Measurements from ENCODE around the gene GRID1.

GRID1 gene

DNA sequence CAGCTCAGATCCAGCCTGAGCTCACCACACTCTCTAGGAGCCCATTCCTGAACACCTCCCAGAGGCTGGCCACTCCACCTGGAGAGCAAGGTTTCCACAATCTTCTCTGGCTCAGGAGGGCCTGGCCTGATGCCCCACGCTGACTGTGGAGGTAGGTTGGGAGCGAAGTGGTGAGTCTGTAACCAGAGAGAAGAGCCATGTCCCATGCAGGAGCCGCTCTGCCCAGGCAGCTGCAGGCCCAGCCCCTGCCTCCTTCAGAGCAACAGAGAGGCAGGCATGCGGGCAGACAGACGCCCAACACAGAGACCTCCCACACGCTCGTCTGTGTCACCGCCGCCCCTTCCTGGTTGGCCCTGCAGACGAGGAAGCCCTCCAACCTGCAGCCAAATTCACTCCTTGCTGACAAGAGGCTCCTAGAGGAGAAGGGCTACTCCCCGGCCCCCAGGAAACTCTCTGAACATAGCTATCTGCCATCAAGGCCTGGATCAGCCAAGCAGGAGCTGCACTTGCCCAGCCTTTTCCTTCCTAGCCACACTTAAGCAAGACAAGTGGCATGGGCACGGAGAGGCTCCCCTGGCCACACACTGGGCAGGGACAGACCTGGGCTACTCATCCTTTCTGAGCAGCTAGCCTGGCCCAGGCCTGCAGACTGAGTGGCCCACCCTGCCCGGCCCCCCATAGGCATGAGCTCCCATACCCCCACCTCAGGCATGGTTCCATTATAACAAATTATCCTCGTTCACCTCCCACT, 101.9 kb downstream of the GRID1 start:
- DNase-seq: no peak

DNA sequence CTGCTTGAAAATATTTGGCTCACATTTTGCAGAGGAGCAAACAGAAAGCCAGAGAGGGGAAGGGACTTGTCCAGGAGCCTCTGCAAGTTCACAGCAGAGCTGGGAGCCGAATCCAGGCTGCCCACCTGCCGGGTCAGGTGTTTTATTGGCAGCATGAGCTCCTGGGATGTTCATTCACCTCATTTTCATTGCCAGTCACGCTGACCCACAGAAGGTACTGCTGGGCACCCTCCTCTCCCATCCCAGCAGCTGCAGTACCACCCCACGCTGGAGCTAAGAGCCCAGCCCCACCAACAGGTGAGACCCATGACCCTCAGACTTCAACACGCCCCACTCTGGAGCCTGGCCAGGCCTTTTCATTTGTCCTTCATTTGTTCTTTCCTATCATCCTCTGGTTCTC, 102.7 kb downstream of the GRID1 start:
- no peak for DNase-seq

DNA sequence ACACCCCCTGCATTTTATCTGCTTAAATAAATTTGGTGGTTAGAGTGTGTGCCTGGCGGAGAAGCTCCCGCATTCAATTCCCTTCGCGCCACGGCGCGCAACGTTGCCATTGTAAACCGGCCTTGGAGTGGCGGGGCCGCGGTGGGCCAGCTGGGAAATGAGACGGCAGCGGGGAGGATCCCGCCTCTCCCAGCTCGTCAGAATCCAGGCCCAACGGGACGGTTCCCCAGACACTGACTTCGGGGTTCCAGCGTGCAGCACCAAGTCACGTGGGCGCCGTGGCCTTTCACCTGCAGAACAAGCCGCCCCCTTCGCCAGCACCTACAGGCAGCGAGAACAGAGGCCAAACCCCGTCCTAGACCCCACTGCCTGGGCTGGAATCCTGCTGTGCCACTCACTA, 103.4 kb downstream of the GRID1 start:
- DNase-seq: no peak

DNA sequence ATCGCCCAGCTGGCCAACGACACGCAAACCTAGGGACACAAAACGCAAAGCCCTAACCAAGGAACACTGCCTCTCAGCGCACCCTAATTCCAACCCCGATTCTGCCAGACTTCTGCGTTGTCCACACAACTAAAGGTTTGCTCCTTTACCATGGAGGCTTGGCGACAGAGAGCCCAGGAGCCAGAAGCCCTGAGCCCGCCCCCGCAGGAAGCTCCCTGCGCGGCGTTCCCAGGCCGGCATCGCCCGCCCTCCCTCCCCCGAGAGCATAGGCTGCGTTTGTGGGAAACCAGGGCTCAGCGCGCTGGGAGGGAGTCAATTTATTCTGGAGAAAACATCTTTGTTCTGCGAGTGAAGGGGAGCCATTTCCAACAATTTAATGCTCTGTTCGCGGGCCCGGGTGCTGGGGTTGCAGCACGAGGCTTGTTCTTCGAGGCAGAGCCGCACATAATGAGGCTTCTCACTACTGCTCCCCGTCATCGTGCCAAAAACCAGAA, 103.9 kb downstream of the GRID1 start:
- DNase-seq: no peak

GRCh38 chr10:86261941-86262687, 104.5 kb downstream of the GRID1 start:
- no peak for DNase-seq

- DNase-seq: no peak
Measured at GRCh38 chr10:86261470-86261869, 105.1 kb downstream of the GRID1 start.

DNA sequence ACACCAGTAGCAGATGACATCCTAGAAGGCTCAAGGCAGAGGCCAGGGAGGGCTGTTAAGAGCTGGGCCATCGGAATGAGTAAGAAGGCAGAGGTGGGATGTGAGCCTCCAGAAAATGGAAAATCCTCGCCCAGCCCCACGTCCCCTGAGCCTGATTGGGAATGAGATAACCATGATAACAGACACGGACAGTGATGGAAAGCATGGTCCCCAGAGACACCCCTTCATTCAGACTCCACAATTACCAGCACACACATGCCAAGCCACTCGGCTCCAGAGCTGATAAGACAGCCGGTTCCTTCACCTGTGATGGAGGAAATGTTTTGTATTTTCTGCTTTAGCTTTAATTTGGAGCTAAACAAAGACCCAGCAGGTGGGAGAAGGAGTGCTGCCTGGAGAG, 106.0 kb downstream of the GRID1 start:
- DNase-seq: no peak

DNA sequence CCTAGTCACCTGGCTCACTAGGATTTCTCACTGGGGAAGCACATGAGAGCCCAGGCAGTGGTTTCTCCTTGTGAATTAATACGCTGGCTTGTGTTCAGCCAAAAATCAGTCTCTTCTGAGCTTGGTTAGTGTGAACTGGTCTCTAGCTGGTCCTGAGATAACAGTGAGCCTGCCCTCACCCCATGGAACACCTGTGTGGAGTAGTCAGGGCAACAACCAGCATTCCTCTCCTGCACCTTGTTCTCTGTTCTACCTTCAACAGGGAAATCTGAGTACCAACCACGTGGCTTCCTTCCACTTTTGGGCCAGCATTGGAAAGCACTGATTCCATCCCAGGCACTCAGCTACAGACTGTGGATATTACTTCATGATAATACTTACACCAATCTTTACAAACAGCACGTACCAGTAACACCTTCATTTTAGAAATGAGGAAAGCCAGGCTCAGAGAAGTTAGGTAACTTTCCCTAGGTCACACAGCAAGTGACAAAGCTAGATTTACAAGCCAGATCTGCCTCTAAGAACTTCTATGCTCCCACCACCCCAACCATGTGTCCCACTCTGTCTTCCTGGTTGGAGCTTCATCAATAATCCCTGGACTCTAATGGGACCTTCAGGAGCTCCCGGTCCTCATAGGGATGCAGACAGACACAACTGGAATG, 106.6 kb downstream of the GRID1 start:
- DNase-seq: no peak

DNA sequence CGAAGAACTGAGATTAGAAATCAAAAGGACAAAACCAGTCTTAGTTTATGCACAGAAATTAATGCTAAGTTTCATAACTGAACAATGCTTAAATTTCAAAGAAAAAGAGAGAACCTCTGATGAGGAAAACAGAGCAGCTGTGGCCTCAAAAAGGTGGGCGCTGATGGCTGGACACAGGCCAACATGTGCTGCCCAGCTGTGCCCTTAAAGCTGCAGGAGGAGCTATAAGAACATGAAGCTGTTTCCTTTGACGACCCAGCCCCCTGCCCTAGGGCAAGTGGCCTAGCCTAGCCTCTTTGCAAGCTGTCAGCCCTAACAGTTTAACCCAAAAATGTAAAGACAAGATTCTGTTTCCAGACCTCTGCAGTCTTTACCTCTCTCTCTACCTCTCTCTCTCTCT, 107.7 kb downstream of the GRID1 start:
- DNase-seq: no peak

GRCh38 chr10:86258499-86258898, 108.1 kb downstream of the GRID1 start:
- no peak for DNase-seq

DNA sequence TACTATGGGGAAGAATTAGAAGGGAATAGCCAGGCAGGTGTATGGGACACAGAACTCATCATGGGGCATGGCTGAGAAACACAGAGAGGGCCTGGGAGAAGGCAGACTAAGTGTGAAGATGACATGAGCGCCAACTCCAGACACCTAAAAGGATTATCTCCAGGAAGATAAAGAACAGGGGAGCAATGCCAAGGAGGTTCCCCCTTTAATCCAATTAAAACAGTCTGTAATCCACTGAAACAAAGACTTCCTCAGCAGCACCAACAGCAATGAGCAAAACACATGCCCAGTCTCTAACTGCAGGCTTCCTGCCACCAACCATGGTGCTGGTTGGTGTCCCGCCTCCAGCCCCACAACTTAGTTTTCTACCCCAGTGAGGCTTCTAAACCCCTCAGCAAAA, 108.9 kb downstream of the GRID1 start:
- no peak for DNase-seq

GRCh38 chr10:86256690-86257315, 109.8 kb downstream of the GRID1 start:
- no peak for DNase-seq

- no peak for DNase-seq
Measured at GRCh38 chr10:86255405-86256251, 111.0 kb downstream of the GRID1 start.

- DNase-seq: no peak
Measured at GRCh38 chr10:86254526-86255174, 111.9 kb downstream of the GRID1 start.

- DNase-seq: no peak
Measured at GRCh38 chr10:86254081-86254480, 112.5 kb downstream of the GRID1 start.

DNA sequence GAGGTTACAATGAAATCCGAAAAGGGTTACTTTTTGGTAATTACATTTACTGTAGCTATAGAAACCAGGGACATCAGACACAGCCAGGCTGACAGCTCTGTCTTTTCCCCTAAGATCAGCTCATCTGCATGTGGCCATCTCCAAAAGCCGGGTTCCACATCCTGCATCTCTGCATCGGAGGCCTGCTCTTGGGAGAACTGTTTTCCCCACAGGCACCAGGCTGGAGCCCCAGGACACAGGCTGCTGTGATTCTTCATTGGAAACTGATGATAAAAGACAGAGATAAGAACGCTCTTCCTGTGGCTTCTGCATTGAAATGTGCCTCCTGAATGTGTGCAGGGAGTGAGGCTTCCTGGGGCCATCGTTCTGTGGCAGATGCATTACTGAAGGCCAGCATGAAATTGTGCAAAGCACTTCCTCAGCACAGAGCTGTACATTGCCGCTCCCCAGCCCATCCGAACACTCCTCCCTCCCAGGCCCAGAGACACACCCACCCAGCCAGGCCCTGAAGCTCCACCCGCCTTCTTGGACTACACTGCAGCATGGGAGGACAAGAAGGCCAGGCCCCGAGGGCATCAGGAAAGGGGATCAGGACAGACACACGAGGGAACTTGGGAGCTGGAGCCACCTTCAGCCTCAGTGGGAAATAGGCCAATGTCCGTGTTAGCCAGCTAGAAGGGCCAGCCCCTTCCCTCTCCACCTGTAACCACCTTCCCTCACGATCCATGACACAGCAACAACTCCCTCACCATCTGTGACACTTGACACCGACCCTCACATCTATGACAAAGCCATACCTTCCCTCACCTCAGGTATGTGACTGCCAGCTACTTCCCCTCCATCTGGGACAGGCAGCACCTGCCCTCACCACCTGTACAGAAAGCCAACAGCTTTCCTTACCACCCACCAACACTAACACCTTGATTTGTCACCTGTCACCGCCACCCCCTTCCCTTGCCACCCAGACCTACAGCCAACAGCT, 113.2 kb downstream of the GRID1 start:
- DNase-seq: no peak

- no peak for DNase-seq
Measured at GRCh38 chr10:86252556-86252955, 114.0 kb downstream of the GRID1 start.

GRCh38 chr10:86252079-86252478, 114.5 kb downstream of the GRID1 start:
- DNase-seq: no peak

DNA sequence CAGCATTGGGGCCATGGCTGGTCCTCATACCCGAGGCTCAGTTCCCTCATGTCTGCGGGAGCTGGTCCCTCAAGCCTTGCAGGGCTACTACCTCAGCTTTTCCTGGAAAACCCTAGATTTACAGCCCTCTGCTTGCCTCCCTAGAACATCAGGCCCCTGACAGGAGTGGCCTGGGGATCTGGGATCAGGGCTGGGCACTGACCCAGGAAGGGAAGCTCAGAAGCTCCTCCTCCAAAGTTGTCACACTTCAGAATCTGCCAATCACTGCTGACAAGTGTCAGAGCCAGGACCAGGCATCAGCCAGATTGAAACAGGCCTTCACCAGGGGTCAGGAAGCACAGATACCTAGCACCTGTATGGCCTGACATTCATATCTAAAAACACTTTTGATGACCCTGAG, 115.2 kb downstream of the GRID1 start:
- no peak for DNase-seq

DNA sequence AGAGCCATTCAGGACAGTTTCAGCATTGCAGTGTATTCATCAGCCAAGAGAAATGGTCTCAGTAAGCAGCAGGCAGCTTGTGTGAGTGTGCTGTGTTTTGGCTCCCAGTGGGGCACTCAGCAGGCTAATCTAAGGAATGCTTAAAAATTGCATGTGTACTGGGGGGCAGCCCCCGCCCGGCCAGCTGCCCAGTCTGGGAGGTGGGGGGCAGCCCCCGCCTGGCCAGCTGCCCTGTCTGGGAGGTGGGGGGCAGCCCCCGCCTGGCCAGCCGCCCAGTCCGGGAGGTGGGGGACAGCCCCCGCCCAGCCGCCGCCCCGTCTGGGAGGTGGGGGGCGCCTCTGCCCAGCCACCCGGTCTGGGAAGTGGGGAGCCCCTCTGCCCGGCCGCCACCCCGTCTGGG, 116.2 kb downstream of the GRID1 start:
- no peak for DNase-seq

DNA sequence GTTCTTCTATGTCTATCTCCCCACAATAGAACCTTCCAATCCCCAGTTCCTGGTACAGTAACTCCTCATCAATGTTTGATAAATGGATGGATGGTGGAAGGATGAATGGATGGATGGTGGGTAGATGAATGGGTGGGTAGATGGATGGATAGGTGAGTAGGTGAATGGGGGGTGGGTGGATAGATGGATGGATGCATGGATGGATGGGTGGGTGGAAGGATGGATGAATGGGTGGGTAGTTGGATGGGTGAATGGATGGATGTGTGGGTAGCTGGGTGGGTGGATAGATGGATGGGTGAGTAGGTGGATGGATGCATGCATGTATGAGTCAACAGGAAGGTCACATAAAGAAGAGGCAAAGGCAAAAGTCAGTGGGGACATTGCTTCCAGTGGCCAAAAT, 116.8 kb downstream of the GRID1 start:
- DNase-seq: no peak

All from kidney glomerular epithelial cell (primary cell).